Measurements from ENCODE around the gene FTH1.

The FTH1 gene

GRCh38 chr11:61914471-61915171, 52.8 kb downstream of the FTH1 start:
- no peak for DNase-seq
